Measurements from ENCODE around the gene BCAR3. TPM values are rescaled to one million over a fixed set of nuclear protein-coding genes. Genes with fewer than 3 reads are reported as not detected.
"Not testable (repeated sequence)": the region's sequence is repeated elsewhere in the genome, so short reads cannot be mapped to it uniquely, and the experiment has no call there.

BCAR3 gene
- total RNA-seq, 1 donor from 2014 or later: 11.7 TPM

- Histone ChIP-seq H3K9me3 (ENCODE audit: low read depth) (no peaks in the 10 kb centered on the region), H3K36me3 (no peaks in the 10 kb centered on the region), H3K27me3 (no peaks in the 10 kb centered on the region), H3K4me1 (peaks cover 7% of the 10 kb centered on the region), H3K79me2 (ENCODE audit: low read depth) (no peaks in the 10 kb centered on the region), H3K27ac (no peak overlapping the region), H3K4me2 (no peak overlapping the region), H2AFZ (replicated peaks) (no peak overlapping the region), H3F3A (ENCODE audit: low read depth) (no peaks in the 10 kb centered on the region), H3K9ac (no peak overlapping the region), H4K20me1 (ENCODE audit: low read depth) (no peaks in the 10 kb centered on the region), H3K4me3 (no peak overlapping the region)
- TF ChIP-seq EZH2 (IDR thresholded peaks at IDR 0.05): no peak
- Mint-ChIP-seq H3K27ac (no peak overlapping the region), H3K27me3 (ENCODE audit: insufficient read depth, low read depth) (peaks cover 9% of the 10 kb centered on the region), H3K36me3 (no peaks in the 10 kb centered on the region), H3K4me3 (no peak overlapping the region), H3K4me1 (peaks cover 23% of the 10 kb centered on the region), H3K9me3 (no peaks in the 10 kb centered on the region)
- no peak for DNase-seq (ENCODE audit: low spot score)
These were observed 16.9 kb upstream of the BCAR3 start for GRCh38 chr1:93698329-93699048.

DNA sequence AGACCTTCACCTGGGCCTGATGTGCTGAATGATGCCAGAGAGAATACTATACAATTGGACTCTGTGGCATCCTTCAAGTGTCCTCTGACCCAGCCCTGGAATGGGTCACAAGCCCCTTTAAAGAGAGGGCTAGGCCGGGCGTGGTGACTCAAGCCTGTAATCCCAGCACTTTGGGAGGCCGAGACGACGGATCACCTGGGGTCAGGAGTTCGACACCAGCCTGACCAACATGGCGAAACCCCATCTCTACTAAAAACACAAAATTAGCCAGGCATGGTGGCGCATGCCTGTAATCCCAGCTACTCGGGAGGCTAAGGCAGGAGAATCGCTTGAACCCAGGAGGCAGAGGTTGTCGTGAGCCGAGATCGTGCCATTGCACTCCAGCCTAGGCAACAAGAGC is 15.9 kb upstream of the BCAR3 start:
- not testable (repeated sequence) for H3K9ac ChIP-seq; H4K20me1 ChIP-seq (ENCODE audit: low read depth); H3K9me3 Mint-ChIP-seq; H3F3A ChIP-seq (ENCODE audit: low read depth); H3K27me3 Mint-ChIP-seq (ENCODE audit: insufficient read depth, low read depth); H3K27ac Mint-ChIP-seq; H3K36me3 Mint-ChIP-seq; H2AFZ ChIP-seq (replicated peaks); DNase-seq (ENCODE audit: low spot score); H3K27ac ChIP-seq; H3K4me1 ChIP-seq; H3K27me3 ChIP-seq; H3K4me2 ChIP-seq; H3K4me3 Mint-ChIP-seq; H3K9me3 ChIP-seq (ENCODE audit: low read depth); H3K79me2 ChIP-seq (ENCODE audit: low read depth); H3K4me3 ChIP-seq; H3K36me3 ChIP-seq
- peaks cover 29% of the 10 kb centered on the region for H3K4me1 Mint-ChIP-seq

DNA sequence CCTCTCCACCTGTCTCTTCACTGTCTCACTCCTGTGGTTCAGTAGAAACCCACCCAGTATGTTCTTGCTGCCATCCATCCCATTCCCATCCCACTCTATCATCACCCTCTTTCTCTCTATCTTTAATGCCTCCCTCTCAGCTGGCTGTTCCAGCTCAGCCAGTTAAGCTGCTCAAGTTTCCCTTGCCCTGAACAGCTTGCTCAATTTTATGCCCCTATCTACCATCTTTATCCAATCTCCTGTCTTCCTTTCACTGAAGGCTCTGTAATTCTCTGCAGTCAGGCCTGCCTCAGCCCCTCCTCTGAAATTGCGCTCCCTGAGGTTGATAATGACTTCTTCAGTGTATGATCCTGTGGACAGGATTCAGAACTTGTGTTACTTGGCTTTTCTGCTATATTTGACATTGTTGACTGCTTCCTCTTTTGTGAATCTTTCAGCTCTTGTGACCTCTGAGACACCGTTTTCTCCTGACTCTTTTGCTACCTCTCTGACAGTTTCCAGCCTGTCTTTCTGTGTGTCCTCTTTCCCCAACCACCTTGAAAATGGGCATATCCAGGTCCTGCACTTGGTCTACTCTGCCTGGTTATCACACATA is 13.9 kb upstream of the BCAR3 start:
- peaks cover 34% of the 10 kb centered on the region for H3K4me1 Mint-ChIP-seq
- H3K9me3 ChIP-seq (ENCODE audit: low read depth): no peaks in the 10 kb centered on the region
- peaks cover 4% of the 10 kb centered on the region for H3F3A ChIP-seq (ENCODE audit: low read depth)
- H3K4me3 Mint-ChIP-seq: no peak overlapping the region
- H3K36me3 Mint-ChIP-seq: no peaks in the 10 kb centered on the region
- H3K4me3 ChIP-seq: no peak overlapping the region
- H3K4me2 ChIP-seq: no peak overlapping the region
- H3K27ac ChIP-seq: no peak overlapping the region
- H2AFZ ChIP-seq (replicated peaks): no peak overlapping the region
- H3K4me1 ChIP-seq: peaks cover 11% of the 10 kb centered on the region
- H3K9ac ChIP-seq: no peak overlapping the region
- H3K27me3 ChIP-seq: no peaks in the 10 kb centered on the region
- no peak for DNase-seq (ENCODE audit: low spot score)
- H3K79me2 ChIP-seq (ENCODE audit: low read depth): no peaks in the 10 kb centered on the region
- H3K36me3 ChIP-seq: no peaks in the 10 kb centered on the region
- no peaks in the 10 kb centered on the region for H3K9me3 Mint-ChIP-seq
- H3K27ac Mint-ChIP-seq: no peak overlapping the region
- H3K27me3 Mint-ChIP-seq (ENCODE audit: insufficient read depth, low read depth): peaks cover 9% of the 10 kb centered on the region
- no peaks in the 10 kb centered on the region for H4K20me1 ChIP-seq (ENCODE audit: low read depth)
- TF ChIP-seq CTCF (IDR thresholded peaks at IDR 0.05): no peak
- no peak for TF ChIP-seq EZH2phosphoT487 (IDR thresholded peaks at IDR 0.05)
- TF ChIP-seq EZH2 (IDR thresholded peaks at IDR 0.05): no peak

- H3K4me3 Mint-ChIP-seq: no peak overlapping the region
- no peaks in the 10 kb centered on the region for H3K36me3 Mint-ChIP-seq
- TF ChIP-seq CTCF (IDR thresholded peaks at IDR 0.05): no peak
- TF ChIP-seq EZH2phosphoT487 (IDR thresholded peaks at IDR 0.05): no peak
- no peak for TF ChIP-seq EZH2 (IDR thresholded peaks at IDR 0.05)
- no peaks in the 10 kb centered on the region for H3K9me3 Mint-ChIP-seq
- Histone ChIP-seq H3K9ac (no peak overlapping the region), H3K9me3 (ENCODE audit: low read depth) (no peaks in the 10 kb centered on the region), H3K79me2 (ENCODE audit: low read depth) (no peaks in the 10 kb centered on the region), H3F3A (ENCODE audit: low read depth) (peaks cover 4% of the 10 kb centered on the region), H3K4me1 (peaks cover 11% of the 10 kb centered on the region), H4K20me1 (ENCODE audit: low read depth) (no peaks in the 10 kb centered on the region), H3K4me2 (no peak overlapping the region), H2AFZ (replicated peaks) (no peak overlapping the region), H3K27me3 (no peaks in the 10 kb centered on the region), H3K36me3 (no peaks in the 10 kb centered on the region), H3K27ac (no peak overlapping the region), H3K4me3 (no peak overlapping the region)
- H3K27me3 Mint-ChIP-seq (ENCODE audit: insufficient read depth, low read depth): peaks cover 9% of the 10 kb centered on the region
- no peak overlapping the region for H3K27ac Mint-ChIP-seq
- no peak for DNase-seq (ENCODE audit: low spot score)
- H3K4me1 Mint-ChIP-seq: peaks cover 32% of the 10 kb centered on the region
These were observed 13.2 kb upstream of the BCAR3 start for GRCh38 chr1:93694819-93695218.
